Stimulated activated naive CD4-positive, alpha-beta T cell (primary cell): ENCODE measurements around the gene BCAS4.
"Not testable (repeated sequence)": the region's sequence is repeated elsewhere in the genome, so short reads cannot be mapped to it uniquely, and the experiment has no call there.

Experiments
- DNase-seq, 6 experiments: peaks; one replicate each; lab custom pipeline; 2025; lab: John Stamatoyannopoulos, UW

Gene BCAS4

DNA sequence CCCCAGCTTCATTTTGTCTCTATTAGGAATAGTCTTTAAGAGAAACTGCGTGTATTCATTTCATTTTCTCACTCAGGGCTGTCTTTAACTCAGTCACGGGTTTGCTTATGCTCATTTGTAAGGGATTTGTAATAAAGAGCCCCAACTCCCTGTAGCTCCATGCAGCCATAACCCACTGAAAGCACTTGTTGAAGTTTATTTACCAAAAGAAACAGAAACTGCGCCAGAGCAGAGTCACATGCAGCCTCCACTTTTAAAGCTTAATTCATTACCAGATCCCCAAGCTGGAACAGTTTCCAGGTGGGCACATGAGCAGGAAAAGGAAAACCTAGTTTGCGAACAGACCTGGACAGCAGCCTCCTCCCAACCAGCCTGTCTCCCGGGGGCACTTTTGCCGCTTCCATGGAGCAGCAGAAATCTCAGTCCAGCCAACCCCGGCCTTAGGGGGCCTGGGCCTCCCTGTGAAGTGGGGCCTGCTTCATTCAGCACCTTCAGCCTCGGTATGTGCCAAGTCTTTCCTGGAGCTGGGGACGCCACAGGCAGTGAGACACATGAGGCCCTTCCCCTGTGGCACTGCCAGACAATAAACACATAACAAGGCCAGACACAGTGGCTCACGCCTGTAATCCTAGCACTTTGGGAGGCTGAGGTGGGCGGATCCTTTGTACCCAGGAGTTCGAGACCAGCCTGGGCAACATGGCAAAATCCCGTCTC lies 4.5 kb downstream of the BCAS4 start:
- no peak for DNase-seq

DNA sequence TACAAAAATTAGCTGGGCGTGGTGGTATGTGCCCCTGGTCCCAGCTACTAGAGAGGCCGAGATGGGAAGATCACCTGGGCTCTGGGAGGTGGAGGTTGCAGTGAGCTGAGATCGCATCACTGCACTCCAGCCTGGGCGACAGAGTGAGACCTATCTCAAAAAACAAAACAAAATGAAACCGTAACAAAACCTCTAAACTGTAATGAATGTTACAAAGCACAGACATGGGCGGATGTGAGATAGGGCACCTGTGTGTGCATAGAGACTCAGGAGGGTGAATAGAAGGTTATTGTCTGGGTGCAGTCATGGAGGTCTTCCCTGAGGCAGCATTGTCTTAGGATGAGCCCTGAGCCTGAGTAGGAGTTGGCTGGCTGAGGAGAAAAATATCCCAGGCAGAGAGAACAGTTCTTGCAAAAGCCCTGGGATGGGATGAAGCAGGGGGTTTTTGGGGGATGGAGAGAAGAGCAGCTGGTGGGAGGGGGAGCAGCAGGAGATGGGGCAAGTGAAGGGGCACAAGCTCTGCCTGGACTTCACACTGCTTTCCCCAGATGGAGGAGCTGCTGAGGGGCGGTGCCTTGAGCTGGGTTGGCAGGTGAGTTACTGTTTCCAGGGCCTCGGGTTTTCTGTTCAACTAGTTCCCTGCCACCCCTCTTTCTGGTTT lies 5.2 kb downstream of the BCAS4 start:
- DNase-seq, result no peak

- DNase-seq, result not testable (repeated sequence)
These were observed 6.3 kb downstream of the BCAS4 start for GRCh38 chr20:50800986-50801746.

GRCh38 chr20:50801747-50802125 lies 6.9 kb downstream of the BCAS4 start:
- DNase-seq, result no peak

GRCh38 chr20:50802289-50802688 lies 7.4 kb downstream of the BCAS4 start:
- no peak for DNase-seq

DNA sequence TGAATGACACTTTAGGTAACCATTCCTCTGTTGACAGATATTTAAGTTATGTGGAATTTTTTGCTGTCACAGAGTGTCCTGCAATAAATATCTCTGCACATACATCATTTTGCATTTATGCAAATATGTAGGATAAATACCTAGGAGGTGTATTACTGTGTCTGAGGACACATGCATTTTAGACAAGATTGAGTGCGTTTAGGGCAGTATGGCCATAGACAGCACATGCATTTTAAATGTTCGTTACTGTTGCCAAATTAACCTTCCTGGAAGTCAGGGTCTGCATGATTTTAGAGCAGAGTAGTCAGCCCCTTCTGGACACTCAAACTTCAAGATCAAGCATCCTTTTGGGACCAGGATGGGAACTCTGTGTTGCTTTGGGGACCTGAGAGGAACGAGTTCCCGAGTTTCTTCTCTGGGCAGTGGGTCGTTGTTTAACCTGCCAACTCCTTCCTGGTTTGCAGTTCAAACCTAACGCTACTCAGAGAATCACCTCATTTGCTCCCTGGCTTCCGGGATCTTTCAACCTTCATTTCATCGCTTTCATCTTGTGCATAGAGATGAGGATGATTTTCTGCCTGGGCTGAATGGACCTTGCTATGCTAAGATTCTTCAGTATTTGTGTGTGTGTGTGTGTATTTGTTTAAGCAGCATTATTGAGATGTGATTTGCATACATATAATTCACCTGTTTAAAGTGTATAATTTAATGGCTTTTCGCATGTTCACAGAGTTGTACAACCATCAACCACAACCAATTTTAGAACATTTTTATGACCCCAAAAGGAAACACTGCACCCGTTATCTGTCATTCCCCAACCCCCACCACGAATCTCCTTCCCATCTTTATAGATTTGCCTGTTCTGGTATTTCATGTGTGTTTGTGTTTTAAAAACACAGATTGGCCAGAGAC lies 9.8 kb downstream of the BCAS4 start:
- DNase-seq, result peak in 5 of 6 experiments; percentile 7 to 51 (median 28)

- DNase-seq, result no peak
These were observed 10.5 kb downstream of the BCAS4 start for GRCh38 chr20:50805349-50805684.

DNA sequence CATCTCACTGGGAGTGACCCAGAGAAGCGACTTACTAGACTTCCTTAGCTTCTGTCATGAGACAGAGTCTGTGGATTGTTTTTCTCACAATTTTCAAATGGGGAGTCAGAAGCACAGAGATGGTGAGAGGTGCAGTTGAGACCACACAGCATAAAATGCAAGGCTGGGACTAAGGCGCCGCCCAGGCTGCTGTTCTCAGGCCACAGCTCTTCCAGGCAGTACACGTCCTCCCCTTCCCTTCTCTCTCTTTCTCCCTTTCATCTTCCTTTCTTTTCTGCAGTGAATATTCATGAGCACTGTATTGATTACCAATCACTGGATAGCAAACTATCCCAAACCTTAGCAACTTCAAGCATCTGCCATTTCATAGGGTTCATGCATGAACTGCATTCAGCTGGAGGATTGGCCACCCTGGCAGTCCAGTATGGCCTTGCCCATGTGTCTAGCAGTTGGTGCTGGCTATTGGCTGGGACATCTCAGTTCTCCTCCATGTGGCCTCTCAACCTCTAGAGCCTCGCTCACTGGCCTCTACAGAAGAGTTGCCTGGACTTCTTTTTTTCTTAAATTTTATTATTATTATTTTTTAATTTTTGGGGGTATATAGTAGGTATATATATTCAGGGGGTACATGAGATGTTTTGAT lies 11.4 kb downstream of the BCAS4 start:
- no peak for DNase-seq

- DNase-seq, result no peak
These were observed 15.2 kb downstream of the BCAS4 start for GRCh38 chr20:50810063-50810462.

DNA sequence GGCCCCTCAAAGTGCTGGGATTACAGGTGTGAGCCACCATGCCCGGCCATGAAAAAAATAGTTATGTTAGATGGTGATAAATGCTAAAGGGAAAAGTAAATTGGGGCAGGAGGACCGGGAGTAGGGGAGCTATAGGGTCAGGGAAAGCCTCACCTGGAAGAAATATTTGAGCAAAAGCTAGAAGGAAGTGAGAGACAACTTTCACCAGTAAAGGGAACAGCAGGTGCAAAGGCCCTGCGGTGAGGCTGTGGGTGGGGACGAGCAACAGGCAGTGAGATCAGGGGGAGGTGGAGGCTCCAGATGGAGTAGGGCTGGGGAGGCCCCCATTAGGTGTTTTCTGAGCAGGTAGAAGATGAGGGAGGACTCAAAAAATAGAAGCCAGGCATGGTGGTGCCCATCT lies 16.0 kb downstream of the BCAS4 start:
- no peak for DNase-seq

GRCh38 chr20:50813101-50813643 lies 18.3 kb downstream of the BCAS4 start:
- DNase-seq, result no peak

GRCh38 chr20:50813801-50814200 lies 18.9 kb downstream of the BCAS4 start:
- no peak for DNase-seq

- DNase-seq, result no peak
These were observed 19.7 kb downstream of the BCAS4 start for GRCh38 chr20:50814438-50815161.

- peak in 3 of 6 experiments; percentile 3 to 25 (median 10) for DNase-seq
These were observed 20.5 kb downstream of the BCAS4 start for GRCh38 chr20:50815162-50815989.

DNA sequence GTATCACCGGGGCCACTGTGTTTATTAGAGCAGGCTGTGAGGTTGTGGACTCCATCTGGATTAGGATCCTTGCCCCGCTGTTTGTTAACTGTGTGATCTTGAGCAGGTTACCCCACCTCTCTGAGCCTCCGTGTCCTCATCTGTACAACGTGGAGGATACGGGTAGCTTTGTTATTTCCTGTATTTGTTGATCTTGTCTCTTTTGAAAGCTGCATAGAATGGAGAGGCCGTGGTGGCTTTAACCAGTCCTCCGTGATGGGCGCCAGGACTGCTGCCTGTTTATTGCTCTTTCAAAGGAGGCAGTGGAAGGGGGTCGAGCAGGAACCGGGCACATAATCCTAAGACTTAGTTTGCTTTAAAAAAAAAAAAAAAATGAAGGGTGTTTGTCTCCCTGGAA lies 22.9 kb downstream of the BCAS4 start:
- peak in 3 of 6 experiments; percentile 28 to 56 (median 54) for DNase-seq

DNA sequence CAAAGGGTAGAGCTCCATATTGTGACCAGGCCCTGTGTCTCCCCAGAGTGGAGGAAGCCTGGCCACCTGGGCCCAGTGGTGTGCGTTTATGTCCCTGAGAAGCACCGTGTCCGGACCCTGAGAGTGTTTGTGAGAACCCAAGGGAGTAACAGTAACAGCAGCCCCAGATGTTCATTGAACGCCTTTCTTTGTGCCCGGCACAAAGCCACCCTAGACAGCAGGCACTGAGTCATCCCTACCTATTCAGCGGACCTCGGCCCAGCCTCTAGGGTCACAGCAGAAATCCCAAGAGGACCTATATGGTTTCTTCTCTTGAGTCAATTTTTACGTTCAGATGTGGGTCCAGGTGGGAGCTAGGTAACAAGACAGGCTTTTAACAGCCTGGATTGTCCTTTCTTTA lies 24.5 kb downstream of the BCAS4 start:
- DNase-seq, result no peak

DNA sequence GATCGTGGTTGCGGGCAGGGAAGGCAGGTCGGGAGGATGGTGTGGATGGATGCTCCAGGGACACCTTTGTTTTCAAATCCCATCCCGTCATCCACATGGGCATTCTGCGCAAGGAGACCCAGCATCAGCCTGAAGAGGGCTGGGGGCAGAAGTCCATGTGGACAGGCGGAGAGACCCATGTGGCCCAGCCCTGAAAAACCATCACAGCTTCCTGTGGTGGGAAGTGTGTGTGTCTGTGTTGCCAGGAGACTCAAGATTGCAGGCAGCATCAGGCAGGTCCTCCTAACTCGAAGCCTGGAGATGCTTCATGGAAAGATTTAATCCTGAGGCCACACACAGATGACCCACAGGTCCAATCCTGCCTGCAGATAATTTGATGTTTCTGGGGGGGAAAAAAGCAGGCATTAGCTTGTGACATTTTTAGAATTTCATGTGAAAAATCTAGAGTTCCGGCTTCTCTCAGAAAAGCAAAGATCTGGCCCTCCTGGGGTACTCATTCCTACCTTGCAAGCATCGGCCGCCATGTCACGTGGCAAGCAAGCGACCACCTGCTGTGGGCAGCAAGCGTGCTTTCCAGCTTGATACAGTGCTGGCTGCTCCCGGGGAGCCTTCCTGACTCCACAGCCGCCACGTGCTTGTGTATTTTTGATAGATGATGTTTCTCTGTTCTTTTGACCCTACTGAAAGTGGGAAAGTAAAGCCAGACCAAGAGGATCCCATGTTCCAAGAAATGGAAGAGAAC lies 25.8 kb downstream of the BCAS4 start:
- DNase-seq, result no peak

- DNase-seq, result no peak
These were observed 26.5 kb downstream of the BCAS4 start for GRCh38 chr20:50821257-50821921.
